K562 (cell line): ENCODE results near the gene RALB. TPM values are rescaled to one million over a fixed set of nuclear protein-coding genes. Genes with fewer than 3 reads are reported as not detected.

ENCODE experiments used
- BRCA1 ChIP-seq, 2 experiments: fragments of 450-650 bp in 1 of 2; sonication (generic) in 1 of 2; formaldehyde crosslinking in 1 of 2; IDR thresholded peaks; 2 replicates each; pipeline versions ENCODE4 v1.5.0 to v1.6.1; 2017 to 2020; ENCODE audit warnings: mild to moderate bottlenecking in 1 of 2, missing genetic modification reagents in 1 of 2
- GTF2A2 ChIP-seq: IDR thresholded peaks from 2 replicates; pipeline ENCODE4 v1.6.1; 2016; ENCODE audit warnings: mild to moderate bottlenecking, missing genetic modification characterization, missing compliant biosample characterization
- KLF1 ChIP-seq: fragments of 450-650 bp; IDR thresholded peaks from 2 replicates; pipeline ENCODE4 v1.6.1; 2016; ENCODE audit warnings: missing genetic modification characterization, missing compliant biosample characterization
- NR2C1 ChIP-seq, 2 experiments: fragments of 450-650 bp; IDR thresholded peaks; 2 replicates each; pipeline ENCODE4 v1.6.1; 2017; ENCODE audit warnings: mild to moderate bottlenecking in 2 of 2, antibody characterized with exemption in 1 of 2, inconsistent platforms in 1 of 2, missing compliant biosample characterization in 1 of 2, missing genetic modification characterization in 1 of 2
- PHF8 ChIP-seq: fragments of 200-600 bp; sonication (generic); IDR thresholded peaks from 2 replicates; pipeline ENCODE4 v1.6.1; 2012; ENCODE audit warnings: mixed run types, mild to moderate bottlenecking, inconsistent platforms, low read length, moderate library complexity, borderline replicate concordance
- SREBF2 ChIP-seq: sonication (generic); formaldehyde crosslinking; IDR thresholded peaks from 2 replicates; pipeline ENCODE4 v1.4.0; 2020; ENCODE audit warnings: mild to moderate bottlenecking, missing genetic modification reagents
- ZNF165 ChIP-seq: fragments of 250-450 bp; sonication (Bioruptor Pico); IDR thresholded peaks from 2 replicates; pipeline ENCODE4 v1.4.0; 2020; ENCODE audit warnings: borderline replicate concordance
- ZNF197 ChIP-seq: fragments of 200-800 bp; sonication (Bioruptor generic); IDR thresholded peaks from 2 replicates; pipeline ENCODE4 v1.6.1; 2016; ENCODE audit warnings: low read depth, missing genetic modification characterization, missing compliant biosample characterization
- ZNF212 ChIP-seq: fragments of 450-650 bp; formaldehyde crosslinking; IDR thresholded peaks from 2 replicates; pipeline ENCODE4 v1.4.0; 2020; ENCODE audit warnings: mild to moderate bottlenecking
- ZNF316 ChIP-seq: fragments of 450-650 bp; IDR thresholded peaks from 2 replicates; pipeline ENCODE4 v1.6.1; 2016
- ZNF57 ChIP-seq: fragments of 450-650 bp; formaldehyde crosslinking; IDR thresholded peaks from 2 replicates; pipeline ENCODE4 v1.4.0; 2020; ENCODE audit warnings: mild to moderate bottlenecking, moderate library complexity
- polyA plus RNA-seq, 8 experiments: library from polyadenylated mRNA; depleted of rRNA in 4 of 8; stranded (reverse) in 5 of 8; unstranded in 3 of 8; fragments of >200 nt; fragmentation: Nextera tagmentation in 2 of 8; fragmentation: Illumina TruSeq in 1 of 8; extraction: Ambion mirVana in 2 of 8; extraction: Trizol in 1 of 8; gene quantifications; 2 replicates each; pipeline versions ENCODE4 v1.2.1 to v1.2.3, GENCODE V29; 2011 to 2014; ENCODE audit warnings: inconsistent platforms in 1 of 8, missing spikeins in 1 of 8
- total RNA-seq, 7 experiments: library from RNA; depleted of rRNA in 6 of 7; stranded (reverse); fragments of >200 nt in 6 of 7; fragmentation: Illumina TruSeq in 2 of 7; extraction: Trizol in 2 of 7; gene quantifications; 2 replicates each; pipeline versions ENCODE4 v1.2.1 to v1.2.3, GENCODE V29; 2011 to 2021; ENCODE audit warnings: low replicate concordance in 1 of 7
- TF ChIP-seq, protein P1 (sequence below): sonication (generic); formaldehyde crosslinking; IDR thresholded peaks from 2 replicates; pipeline ENCODE4 v1.4.0; 2020; ENCODE audit warnings: mild to moderate bottlenecking, missing genetic modification reagents
- TF ChIP-seq, protein P2 (sequence below): fragments of 250-450 bp; sonication (Bioruptor Pico); IDR thresholded peaks from 2 replicates; pipeline ENCODE4 v1.4.0; 2020
- TF ChIP-seq, protein P3 (sequence below): fragments of 450-650 bp; formaldehyde crosslinking; IDR thresholded peaks from 2 replicates; pipeline ENCODE4 v1.4.0; 2020; ENCODE audit warnings: mild to moderate bottlenecking, moderate library complexity
- TF ChIP-seq, protein P4 (sequence below): fragments of 250-450 bp; sonication (Bioruptor Pico); IDR thresholded peaks from 2 replicates; pipeline ENCODE4 v1.9.0; 2021; ENCODE audit warnings: mild to moderate bottlenecking
- TF ChIP-seq, protein P5 (sequence below): sonication (generic); formaldehyde crosslinking; IDR thresholded peaks from 2 replicates; pipeline ENCODE4 v1.8.1; 2023; ENCODE audit warnings: mild to moderate bottlenecking, missing genetic modification reagents
- TF ChIP-seq, protein P6 (sequence below): sonication (generic); formaldehyde crosslinking; IDR thresholded peaks from 2 replicates; pipeline ENCODE4 v1.9.0; 2022; ENCODE audit warnings: mild to moderate bottlenecking, missing genetic modification reagents
- TF ChIP-seq, protein P7 (sequence below): fragments of 250-450 bp; sonication (Bioruptor Pico); IDR thresholded peaks from 2 replicates; pipeline ENCODE4 v1.6.1; 2021; ENCODE audit warnings: mild to moderate bottlenecking

The RALB gene
- total and polyA plus RNA-seq, 9 of the 15 experiments (the other 6 are each of a cell fraction or from before 2014, with no cell fraction given), result 14.8 to 65.6 (median 38.4) TPM

DNA sequence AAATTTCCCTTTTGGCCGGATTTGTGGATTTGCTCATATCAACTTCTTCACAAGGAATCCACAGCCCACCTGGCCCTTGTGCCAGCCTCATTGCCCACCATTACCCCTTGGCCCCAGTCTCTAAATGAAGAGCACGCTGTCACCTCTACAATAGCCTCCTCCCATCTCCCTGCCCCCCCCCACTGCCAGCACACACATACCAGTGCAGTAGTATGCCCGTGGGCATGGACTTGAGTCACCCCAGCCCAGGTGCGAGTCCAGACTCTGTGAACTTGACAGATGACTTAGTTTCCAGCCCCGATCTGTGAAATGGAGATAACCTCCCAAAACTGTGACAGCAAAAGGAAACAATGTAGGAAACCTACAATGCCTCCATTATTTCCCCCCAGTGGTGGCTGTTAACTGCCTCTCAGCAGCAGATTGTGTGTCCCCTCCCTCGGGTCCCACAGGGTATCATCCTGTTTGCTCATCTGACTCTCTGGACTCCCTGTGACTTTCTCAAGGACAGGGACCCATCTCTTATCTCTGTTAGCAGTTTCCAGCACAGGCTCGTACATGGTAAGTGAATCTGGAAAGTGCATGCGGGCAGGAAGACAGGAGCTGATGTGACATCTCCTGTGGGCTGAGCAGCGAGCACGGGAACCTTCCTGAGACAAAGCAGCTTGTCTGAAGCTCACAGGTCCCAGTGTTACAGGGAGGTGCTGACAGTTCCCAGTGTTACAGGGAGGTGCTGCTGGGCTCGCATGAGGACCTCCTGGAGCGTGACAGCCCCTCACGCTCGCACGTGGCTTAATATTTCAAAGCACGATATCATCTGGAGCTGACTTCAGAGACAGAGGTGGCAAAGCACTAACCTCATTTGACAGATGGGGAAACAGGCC is 25.3 kb upstream of the RALB start (continued):
- no peak for TF ChIP-seq ZNF57 (CRISPR knock-in tag)
- TF ChIP-seq, protein P1, sequence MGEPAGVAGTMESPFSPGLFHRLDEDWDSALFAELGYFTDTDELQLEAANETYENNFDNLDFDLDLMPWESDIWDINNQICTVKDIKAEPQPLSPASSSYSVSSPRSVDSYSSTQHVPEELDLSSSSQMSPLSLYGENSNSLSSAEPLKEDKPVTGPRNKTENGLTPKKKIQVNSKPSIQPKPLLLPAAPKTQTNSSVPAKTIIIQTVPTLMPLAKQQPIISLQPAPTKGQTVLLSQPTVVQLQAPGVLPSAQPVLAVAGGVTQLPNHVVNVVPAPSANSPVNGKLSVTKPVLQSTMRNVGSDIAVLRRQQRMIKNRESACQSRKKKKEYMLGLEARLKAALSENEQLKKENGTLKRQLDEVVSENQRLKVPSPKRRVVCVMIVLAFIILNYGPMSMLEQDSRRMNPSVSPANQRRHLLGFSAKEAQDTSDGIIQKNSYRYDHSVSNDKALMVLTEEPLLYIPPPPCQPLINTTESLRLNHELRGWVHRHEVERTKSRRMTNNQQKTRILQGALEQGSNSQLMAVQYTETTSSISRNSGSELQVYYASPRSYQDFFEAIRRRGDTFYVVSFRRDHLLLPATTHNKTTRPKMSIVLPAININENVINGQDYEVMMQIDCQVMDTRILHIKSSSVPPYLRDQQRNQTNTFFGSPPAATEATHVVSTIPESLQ, result no peak
- TF ChIP-seq ZNF197 (CRISPR knock-in tag), result no peak
- TF ChIP-seq ZNF165 (CRISPR knock-in tag), result no peak
- no peak for TF ChIP-seq GTF2A2 (tag)
- no peak for TF ChIP-seq ZNF212 (CRISPR knock-in tag)
- TF ChIP-seq ZNF316, result no peak
- no peak for TF ChIP-seq NR2C1 (IDR thresholded peaks at IDR 0.05)
- no peak for TF ChIP-seq NR2C1 (tag; IDR thresholded peaks at IDR 0.05)
- TF ChIP-seq, protein P2, sequence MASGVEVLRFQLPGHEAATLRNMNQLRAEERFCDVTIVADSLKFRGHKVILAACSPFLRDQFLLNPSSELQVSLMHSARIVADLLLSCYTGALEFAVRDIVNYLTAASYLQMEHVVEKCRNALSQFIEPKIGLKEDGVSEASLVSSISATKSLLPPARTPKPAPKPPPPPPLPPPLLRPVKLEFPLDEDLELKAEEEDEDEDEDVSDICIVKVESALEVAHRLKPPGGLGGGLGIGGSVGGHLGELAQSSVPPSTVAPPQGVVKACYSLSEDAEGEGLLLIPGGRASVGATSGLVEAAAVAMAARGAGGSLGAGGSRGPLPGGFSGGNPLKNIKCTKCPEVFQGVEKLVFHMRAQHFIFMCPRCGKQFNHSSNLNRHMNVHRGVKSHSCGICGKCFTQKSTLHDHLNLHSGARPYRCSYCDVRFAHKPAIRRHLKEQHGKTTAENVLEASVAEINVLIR, result no peak
- TF ChIP-seq KLF1 (tag), result no peak
- TF ChIP-seq, protein P3, sequence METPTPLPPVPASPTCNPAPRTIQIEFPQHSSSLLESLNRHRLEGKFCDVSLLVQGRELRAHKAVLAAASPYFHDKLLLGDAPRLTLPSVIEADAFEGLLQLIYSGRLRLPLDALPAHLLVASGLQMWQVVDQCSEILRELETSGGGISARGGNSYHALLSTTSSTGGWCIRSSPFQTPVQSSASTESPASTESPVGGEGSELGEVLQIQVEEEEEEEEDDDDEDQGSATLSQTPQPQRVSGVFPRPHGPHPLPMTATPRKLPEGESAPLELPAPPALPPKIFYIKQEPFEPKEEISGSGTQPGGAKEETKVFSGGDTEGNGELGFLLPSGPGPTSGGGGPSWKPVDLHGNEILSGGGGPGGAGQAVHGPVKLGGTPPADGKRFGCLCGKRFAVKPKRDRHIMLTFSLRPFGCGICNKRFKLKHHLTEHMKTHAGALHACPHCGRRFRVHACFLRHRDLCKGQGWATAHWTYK (CRISPR knock-in tag), result no peak
- TF ChIP-seq, protein P4, sequence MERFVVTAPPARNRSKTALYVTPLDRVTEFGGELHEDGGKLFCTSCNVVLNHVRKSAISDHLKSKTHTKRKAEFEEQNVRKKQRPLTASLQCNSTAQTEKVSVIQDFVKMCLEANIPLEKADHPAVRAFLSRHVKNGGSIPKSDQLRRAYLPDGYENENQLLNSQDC (CRISPR knock-in tag), result no peak
- TF ChIP-seq, protein P5, sequence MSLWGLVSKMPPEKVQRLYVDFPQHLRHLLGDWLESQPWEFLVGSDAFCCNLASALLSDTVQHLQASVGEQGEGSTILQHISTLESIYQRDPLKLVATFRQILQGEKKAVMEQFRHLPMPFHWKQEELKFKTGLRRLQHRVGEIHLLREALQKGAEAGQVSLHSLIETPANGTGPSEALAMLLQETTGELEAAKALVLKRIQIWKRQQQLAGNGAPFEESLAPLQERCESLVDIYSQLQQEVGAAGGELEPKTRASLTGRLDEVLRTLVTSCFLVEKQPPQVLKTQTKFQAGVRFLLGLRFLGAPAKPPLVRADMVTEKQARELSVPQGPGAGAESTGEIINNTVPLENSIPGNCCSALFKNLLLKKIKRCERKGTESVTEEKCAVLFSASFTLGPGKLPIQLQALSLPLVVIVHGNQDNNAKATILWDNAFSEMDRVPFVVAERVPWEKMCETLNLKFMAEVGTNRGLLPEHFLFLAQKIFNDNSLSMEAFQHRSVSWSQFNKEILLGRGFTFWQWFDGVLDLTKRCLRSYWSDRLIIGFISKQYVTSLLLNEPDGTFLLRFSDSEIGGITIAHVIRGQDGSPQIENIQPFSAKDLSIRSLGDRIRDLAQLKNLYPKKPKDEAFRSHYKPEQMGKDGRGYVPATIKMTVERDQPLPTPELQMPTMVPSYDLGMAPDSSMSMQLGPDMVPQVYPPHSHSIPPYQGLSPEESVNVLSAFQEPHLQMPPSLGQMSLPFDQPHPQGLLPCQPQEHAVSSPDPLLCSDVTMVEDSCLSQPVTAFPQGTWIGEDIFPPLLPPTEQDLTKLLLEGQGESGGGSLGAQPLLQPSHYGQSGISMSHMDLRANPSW (CRISPR knock-in tag), result no peak
- no peak for TF ChIP-seq PHF8
- no peak for TF ChIP-seq BRCA1 (IDR thresholded peaks at IDR 0.05)
- TF ChIP-seq BRCA1 (CRISPR knock-in tag; IDR thresholded peaks at IDR 0.05), result no peak
- TF ChIP-seq, protein P6, sequence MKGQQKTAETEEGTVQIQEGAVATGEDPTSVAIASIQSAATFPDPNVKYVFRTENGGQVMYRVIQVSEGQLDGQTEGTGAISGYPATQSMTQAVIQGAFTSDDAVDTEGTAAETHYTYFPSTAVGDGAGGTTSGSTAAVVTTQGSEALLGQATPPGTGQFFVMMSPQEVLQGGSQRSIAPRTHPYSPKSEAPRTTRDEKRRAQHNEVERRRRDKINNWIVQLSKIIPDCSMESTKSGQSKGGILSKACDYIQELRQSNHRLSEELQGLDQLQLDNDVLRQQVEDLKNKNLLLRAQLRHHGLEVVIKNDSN (CRISPR knock-in tag), result no peak
- TF ChIP-seq, protein P7, sequence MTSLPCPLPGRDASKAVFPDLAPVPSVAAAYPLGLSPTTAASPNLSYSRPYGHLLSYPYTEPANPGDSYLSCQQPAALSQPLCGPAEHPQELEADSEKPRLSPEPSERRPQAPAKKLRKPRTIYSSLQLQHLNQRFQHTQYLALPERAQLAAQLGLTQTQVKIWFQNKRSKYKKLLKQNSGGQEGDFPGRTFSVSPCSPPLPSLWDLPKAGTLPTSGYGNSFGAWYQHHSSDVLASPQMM (CRISPR knock-in tag), result no peak
- no peak for TF ChIP-seq SREBF2 (CRISPR knock-in tag)
